KOPT-K1 (cell line): ENCODE measurements around the gene IGFL4.

Source experiments
- H3K27ac ChIP-seq: fragments of 200-600 bp; sonication (generic); 2 replicates; pipeline ENCODE4 v1.5.1; 2016; ENCODE audit warnings: antibody characterized with exemption, mild to moderate bottlenecking, low read depth, low read length; ENCODE audit not compliant: poor library complexity, severe bottlenecking
- H3K36me3 ChIP-seq: fragments of 200-600 bp; sonication (generic); 2 replicates; pipeline ENCODE4 v1.5.1; 2017; ENCODE audit warnings: antibody characterized with exemption, mild to moderate bottlenecking, low read length, moderate library complexity; ENCODE audit not compliant: insufficient read depth
- H3K9me3 ChIP-seq: fragments of 200-600 bp; sonication (generic); 2 replicates; pipeline ENCODE4 v1.5.1; 2017; ENCODE audit warnings: antibody characterized with exemption, low read length, mild to moderate bottlenecking; ENCODE audit not compliant: insufficient read depth, poor library complexity, severe bottlenecking

IGFL4 gene

DNA sequence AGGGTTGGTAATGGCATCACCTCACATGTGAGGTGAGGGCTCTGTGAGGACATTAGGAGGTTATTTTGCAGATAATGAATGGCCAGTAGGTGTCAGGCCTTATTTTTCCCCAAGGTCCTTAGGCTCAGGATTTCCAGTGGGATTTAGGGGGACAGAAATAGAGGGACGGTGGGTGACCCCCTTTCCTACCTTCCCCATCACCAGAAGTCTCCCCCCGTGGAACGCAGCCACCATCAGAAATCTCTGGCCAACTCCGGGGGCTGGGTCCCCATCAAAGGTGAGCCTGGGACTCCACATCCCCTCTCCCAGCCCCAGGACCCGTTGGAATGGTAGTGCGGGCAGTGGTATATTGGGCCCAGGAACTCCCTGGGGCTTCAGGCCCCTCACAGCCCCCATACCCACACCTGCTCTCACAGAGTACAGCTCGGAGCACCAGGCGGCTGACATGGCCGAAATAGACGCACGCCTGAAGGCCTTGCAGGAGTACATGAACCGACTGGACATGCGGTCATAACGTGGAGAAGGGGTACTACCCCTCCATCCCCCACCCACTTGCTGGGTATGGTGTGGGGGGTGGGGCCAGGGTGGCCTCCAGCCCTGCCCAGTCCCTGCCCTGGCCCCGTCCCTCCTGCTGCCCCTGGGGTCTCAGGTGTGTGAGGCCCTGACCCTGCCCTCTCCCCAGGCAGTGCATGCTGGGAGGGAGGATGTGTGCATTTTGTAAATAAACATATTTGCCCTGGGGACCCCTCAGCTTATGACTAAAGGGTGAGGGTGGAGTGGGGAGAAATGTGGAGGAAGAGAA, 22.7 kb downstream of the IGFL4 start:
- Histone ChIP-seq H3K9me3 (no peaks in the 10 kb centered on the region), H3K36me3 (peaks cover 26% of the 10 kb centered on the region)

DNA sequence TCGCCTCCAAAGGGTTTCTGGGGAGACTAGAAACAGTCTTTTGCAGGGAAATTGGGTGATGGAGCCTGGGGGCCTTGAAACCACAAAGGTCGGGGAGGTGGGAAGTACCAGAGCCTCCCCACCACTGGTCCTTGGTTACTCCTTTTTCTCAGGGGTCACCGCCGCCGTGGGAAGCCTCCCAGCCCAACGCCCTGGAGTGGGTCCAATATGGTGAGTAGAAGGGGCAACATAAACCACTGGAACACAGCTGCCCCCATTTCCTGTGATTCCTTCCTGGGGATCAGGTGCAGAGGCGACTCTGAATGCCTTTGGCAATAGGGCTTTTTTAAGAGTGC, 23.7 kb downstream of the IGFL4 start:
- Histone ChIP-seq H3K27ac (no peak overlapping the region), H3K9me3 (no peaks in the 10 kb centered on the region), H3K36me3 (peaks cover 26% of the 10 kb centered on the region)

More for the DNA sequence above, 22.7 kb downstream of the IGFL4 start:
- H3K27ac ChIP-seq, result no peak overlapping the region

- Histone ChIP-seq H3K27ac (no peak overlapping the region), H3K9me3 (no peaks in the 10 kb centered on the region), H3K36me3 (peaks cover 26% of the 10 kb centered on the region)
These were observed 24.2 kb downstream of the IGFL4 start for GRCh38 chr19:46016426-46017094.

DNA sequence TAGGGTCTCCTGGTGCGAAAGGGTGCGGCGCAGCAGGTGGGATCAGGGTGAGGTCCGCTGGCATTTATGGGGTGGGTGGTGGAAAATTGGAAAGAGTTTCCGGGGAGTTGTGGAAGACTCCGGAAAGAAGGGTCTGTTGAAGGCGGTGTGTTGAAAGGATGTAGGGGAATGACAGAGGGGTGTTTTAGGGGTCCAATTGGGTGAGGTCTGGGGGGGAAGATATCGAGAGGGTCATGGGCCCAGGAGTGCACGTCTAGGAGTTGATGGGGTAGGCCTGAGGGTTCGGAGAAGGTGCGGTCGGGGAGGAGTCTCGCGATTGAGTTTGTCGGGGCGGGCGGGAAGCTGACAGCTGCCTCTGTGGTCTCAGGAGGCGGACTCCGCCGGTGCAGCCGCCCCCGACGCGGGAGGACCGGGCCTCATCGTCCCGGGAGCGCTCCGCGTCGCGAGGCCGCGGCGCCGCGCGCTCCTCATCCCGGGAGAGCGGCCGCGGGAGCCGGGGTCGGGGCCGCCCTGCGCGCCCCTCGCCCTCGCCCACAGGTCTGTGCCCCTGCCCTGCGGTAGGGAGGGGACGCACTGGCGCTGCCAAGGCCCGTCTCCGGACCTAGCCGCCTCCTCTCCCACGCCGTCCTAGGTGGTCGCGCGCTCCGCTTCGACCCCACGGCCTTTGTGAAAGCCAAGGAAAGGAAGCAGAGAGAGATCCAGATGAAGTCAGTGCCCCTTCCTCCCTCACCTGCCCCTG, 24.9 kb downstream of the IGFL4 start:
- Histone ChIP-seq H3K9me3 (no peaks in the 10 kb centered on the region), H3K36me3 (peaks cover 26% of the 10 kb centered on the region), H3K27ac (no peak overlapping the region)

DNA sequence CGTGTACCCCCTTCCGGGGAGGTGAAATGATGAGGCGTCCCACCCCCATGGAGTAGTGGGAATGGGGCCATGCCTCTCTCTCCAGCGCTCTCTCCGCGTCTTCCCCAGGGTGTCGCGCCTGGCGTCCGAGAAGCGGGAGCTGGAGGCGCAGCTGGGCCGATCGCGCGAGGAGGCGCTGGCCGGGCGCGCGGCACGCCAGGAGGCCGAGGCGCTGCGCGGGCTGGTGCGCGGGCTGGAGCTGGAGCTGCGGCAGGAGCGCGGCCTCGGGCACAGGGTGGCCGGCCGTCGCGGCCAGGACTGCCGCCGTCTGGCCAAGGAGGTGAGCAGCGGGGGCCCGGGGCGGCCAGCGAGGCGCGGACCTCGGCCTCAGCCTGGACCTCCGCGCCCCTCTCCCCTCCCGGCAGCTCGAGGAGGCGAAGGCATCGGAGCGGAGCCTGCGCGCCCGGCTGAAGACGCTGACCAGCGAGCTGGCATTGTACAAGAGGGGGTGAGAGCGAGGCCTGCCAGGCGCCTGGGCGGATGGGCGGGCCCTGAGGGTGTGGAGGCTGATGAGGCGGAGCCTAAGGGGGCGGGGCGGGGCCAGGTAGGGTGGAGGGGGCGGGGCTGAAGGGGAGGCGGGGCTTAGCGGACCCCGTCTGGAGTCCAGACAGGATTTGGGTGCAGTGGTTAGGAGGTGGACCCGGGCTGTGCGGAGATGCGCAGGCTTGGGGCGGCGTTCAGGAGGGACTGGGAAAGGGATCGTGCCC, 25.7 kb downstream of the IGFL4 start:
- H3K27ac ChIP-seq, result no peak overlapping the region
- H3K9me3 ChIP-seq, result no peaks in the 10 kb centered on the region

DNA sequence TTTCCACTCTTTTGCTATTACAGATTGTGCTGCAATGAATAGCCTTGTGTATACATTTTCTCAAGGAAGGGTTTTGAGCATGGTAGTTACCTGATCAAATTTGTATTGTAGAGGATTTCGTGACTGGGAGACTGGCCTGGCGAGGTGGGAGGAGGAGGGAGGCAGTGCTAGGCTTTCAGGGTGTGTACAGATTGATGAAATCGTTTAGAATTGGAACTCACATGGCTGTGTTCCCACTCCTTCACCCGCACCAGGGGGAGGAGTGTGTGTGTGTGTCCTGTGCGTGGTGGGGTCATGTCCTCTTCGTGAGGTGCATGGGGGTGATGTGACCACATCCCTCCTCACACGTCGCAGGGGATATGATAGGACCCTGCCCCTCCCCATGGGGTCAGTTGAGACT, 26.3 kb downstream of the IGFL4 start:
- H3K27ac ChIP-seq, result no peak overlapping the region
- H3K9me3 ChIP-seq, result no peaks in the 10 kb centered on the region
- H3K36me3 ChIP-seq, result peaks cover 26% of the 10 kb centered on the region

More for the DNA sequence above, 25.7 kb downstream of the IGFL4 start:
- peaks cover 26% of the 10 kb centered on the region for H3K36me3 ChIP-seq

- Histone ChIP-seq H3K9me3 (no peaks in the 10 kb centered on the region), H3K36me3 (peaks cover 26% of the 10 kb centered on the region; the same call in 1 of the 2 replicates), H3K27ac (no peak overlapping the region)
These were observed 31.0 kb downstream of the IGFL4 start for GRCh38 chr19:46009530-46010510.

DNA sequence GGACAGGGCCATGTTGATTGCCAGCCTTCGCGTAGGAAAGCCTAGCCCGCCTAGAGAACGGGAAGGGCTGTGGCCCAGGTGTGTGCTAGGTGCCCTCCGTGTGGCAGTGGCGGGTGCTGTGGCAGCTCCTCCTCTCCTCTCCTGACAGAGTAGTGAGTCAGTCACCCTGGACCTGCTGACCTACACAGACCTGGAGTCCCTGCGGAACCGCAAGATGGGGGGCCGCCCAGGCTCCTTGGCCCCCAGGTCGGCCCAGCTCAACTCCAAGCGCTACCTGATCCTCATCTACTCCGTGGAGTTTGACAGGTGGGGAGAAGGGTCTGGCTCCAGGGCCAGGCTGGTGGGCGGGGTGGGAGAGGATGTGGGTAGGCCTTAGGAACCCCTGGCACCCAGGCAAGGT, 34.4 kb downstream of the IGFL4 start:
- no peak overlapping the region for H3K27ac ChIP-seq
- peaks cover 36% of the 10 kb centered on the region for H3K36me3 ChIP-seq
- H3K9me3 ChIP-seq, result no peaks in the 10 kb centered on the region

DNA sequence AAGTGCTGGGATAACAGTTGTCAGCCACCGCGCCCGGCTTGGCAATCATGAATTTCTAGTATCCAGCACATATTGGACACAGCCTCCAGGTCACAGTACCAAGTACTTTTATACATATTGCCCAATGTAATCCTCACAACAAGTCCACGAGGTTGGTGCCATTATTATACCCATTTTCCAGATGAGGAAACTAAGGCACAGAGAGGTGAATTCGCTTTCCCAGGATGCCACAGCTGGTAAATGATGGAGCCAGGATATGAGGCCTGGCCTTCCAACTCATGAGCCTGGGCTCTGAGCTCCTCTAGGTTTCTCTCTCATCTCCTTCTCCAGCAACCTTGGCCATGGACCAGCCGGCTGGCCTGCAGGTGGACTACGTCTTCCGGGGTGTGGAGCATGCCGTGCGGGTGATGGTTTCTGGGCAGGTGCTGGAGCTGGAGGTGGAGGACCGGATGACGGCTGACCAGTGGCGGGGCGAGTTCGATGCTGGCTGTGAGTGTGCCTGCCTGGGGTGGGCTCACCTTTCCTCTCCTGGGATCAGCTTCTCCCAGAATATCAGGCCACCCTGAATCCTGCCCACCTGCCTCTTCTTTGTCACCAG, 38.0 kb downstream of the IGFL4 start:
- Histone ChIP-seq H3K36me3 (peaks cover 33% of the 10 kb centered on the region), H3K27ac (no peak overlapping the region)

GRCh38 chr19:46000491-46001246, 40.1 kb downstream of the IGFL4 start:
- peaks cover 19% of the 10 kb centered on the region for H3K36me3 ChIP-seq
- no peak overlapping the region for H3K27ac ChIP-seq
- H3K9me3 ChIP-seq, result no peaks in the 10 kb centered on the region

More for the DNA sequence above, 38.0 kb downstream of the IGFL4 start:
- no peaks in the 10 kb centered on the region for H3K9me3 ChIP-seq

GRCh38 chr19:45999653-46000121, 41.1 kb downstream of the IGFL4 start:
- Histone ChIP-seq H3K9me3 (no peaks in the 10 kb centered on the region), H3K27ac (no peak overlapping the region), H3K36me3 (peaks cover 13% of the 10 kb centered on the region)

DNA sequence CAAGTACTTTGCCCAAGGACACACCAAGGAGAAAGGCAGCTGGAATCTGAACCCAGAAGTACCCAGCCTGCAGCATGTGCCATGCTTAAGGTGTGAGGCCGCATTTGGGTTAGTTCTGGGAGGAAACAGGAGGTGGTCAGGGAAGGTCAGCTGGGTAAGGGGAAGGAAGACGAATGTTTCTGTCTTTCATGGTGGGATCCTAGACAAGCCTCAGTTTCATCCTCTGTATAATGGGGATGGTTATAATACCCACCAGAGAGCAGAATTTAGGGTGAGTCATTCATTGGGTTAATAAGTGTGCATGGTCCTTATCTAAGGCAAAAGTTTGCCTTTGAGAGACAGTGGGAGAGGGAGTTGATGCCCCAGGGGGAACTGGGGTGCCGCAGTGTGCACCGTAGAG, 42.0 kb downstream of the IGFL4 start:
- Histone ChIP-seq H3K36me3 (peaks cover 13% of the 10 kb centered on the region), H3K9me3 (no peaks in the 10 kb centered on the region), H3K27ac (no peak overlapping the region)

DNA sequence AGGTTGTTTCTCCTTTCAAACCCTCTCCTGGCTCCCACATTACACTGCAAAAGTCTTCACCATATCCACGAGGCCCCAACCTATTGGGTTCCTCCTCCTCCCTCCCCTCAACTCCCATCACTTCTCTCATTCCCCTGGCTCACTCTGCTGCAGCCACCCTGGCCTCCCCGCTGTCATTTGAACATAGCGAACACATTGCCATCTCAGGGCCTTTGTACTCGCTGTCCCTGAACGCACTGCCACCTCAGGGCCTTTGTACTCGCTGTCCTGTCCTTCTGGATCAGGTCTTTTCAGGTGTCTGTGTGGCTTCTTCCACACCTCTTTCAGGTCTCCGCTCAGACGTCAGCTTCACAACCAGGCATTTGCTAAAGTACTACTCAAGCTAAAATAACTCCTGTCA, 43.9 kb downstream of the IGFL4 start:
- no peak overlapping the region for H3K27ac ChIP-seq
- no peaks in the 10 kb centered on the region for H3K9me3 ChIP-seq

More for the DNA sequence above, 43.9 kb downstream of the IGFL4 start:
- 0 out of 2 replicates have a peak, but pooled peaks cover 3% of the 10 kb centered on the region for H3K36me3 ChIP-seq
